NCI-H748 (cell line): ENCODE data around the gene DDA1.
A peak's percentile ranks its signal among the peaks of the same experiment; 100 is the strongest.

ENCODE experiments used
- DNase-seq: peaks from one replicate; lab custom pipeline; 2025; ENCODE audit not compliant: unreplicated experiment; lab: John Stamatoyannopoulos, UW

Gene DDA1

GRCh38 chr19:17311455-17312188 lies 2.3 kb downstream of the DDA1 start:
- DNase-seq = no peak

DNA sequence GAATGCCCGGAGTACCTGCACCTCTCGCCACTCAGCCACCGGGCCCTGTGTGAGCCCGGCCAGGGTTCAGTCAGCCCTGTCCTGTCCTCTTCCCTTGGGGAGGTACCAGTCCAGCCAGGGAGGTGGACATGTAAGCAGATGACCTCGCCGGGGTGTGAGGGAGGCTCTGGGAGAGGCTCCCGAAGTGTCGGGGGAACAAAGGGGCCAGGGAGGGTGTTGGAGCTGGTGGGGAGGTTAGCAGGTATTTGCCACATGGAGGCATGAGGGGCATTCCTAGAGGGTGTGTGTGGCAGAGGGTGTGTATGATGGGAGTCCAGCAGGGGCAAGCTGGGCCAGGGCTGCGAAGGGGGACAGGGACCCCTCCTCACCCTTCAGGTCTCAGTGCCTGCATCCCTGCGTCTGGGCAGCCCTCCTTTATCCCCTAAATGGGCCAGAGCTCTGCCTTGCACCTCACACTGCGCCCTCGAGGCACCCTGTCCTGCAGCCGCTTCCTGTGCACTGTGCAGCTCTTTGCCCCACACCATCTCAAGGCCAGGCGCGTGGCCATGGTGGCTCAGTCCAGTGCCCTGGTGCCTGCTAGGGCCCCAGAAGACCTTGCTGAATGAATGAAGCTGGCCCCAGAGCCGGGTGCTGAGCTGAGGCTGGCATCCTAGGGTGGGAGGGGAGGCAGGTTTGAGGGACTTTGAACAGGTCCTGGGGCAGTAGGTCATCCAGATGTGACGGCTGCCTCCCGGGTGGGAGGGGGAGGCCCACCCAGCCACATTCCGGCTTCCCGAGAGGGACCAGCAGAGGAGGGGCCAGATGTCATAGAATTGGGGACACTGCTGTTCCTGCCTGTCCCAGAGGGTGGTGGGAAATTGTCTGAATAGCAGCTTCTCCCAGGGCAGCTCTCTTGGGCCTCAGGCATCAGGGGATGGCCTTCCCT lies 3.1 kb downstream of the DDA1 start:
- no peak for DNase-seq

GRCh38 chr19:17314007-17314593 lies 4.7 kb downstream of the DDA1 start:
- no peak for DNase-seq

GRCh38 chr19:17318966-17319365 lies 9.6 kb downstream of the DDA1 start:
- DNase-seq = no peak

GRCh38 chr19:17319473-17320238 lies 10.3 kb downstream of the DDA1 start:
- DNase-seq = no peak

DNA sequence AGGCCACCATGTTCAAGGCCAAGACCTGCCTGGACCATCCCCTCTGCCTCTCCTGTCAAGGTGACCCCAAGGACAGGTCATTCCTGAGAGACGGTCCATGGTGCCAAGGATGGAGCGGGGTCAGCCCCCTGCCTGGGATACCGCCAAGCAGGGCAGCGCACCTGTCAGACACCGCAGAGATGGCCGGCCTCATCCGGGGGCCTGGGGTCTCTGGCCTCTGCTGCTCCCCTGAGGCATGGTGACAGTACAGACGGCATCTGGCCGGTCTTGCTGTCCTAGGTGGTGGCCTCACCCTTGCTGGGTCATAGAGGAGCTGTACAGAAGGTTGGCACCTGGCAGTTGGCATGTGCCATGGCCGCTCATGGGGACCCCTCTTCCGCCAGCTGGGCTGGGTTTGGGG lies 11.1 kb downstream of the DDA1 start:
- no peak for DNase-seq

GRCh38 chr19:17321655-17322489 lies 12.5 kb downstream of the DDA1 start:
- DNase-seq = no peak

DNA sequence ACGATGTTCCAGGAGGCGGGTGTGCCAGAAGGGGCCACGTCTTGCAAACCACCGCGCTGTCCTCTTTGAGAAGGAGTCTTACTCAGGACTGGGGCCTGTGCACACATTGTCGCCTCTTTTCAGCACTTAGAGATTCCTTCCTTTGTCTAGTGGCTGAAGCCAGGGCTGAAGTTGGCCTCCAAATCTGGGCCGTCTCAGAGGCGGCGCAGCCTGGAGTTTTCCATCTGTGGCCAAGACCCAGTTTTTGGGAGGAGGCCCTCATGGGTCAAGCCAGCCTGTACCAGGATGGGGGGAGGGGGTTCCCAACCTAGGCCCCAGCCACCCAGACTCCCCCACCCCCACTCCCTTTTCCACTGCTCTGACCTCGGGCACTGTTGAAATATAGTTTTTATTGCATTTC lies 13.5 kb downstream of the DDA1 start:
- DNase-seq = no peak

DNA sequence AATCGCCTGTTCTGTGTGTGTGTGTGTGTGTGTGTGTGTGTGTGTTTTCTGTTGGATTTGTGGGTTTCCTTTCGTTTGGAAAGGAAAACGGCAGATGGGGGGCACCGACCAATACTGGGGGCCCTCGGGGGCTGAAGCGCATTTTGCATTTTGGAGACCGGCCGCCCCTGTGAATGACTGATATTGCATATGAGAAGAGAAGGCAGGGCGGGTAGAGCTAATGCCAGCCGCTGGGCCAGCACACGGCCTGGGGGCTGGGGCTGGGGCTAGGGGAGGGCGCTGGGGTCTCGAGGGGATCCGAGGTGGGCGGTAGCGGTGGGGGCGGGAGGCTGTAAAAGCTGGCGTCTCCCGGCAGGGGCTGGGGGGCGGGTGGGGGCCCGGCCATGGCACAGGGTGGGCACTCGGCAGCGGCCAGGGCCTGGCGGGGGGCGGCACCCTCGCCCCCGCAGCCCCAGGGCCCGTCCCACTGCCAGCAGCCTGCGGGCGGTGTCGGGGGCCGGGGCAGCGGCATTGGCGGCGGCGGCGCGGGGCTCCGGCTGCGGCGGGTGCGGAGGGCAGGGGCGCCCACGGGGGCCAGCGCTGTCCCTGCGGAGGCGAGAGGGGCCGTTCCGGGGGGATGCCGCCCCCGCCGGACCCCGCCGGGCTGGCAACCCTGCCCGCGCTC lies 14.1 kb downstream of the DDA1 start:
- DNase-seq = no peak

GRCh38 chr19:17323964-17324332 lies 14.6 kb downstream of the DDA1 start:
- no peak for DNase-seq

- no peak for DNase-seq
These were observed 15.2 kb downstream of the DDA1 start for GRCh38 chr19:17324357-17325114.

GRCh38 chr19:17325133-17325532 lies 15.8 kb downstream of the DDA1 start:
- DNase-seq = no peak

DNA sequence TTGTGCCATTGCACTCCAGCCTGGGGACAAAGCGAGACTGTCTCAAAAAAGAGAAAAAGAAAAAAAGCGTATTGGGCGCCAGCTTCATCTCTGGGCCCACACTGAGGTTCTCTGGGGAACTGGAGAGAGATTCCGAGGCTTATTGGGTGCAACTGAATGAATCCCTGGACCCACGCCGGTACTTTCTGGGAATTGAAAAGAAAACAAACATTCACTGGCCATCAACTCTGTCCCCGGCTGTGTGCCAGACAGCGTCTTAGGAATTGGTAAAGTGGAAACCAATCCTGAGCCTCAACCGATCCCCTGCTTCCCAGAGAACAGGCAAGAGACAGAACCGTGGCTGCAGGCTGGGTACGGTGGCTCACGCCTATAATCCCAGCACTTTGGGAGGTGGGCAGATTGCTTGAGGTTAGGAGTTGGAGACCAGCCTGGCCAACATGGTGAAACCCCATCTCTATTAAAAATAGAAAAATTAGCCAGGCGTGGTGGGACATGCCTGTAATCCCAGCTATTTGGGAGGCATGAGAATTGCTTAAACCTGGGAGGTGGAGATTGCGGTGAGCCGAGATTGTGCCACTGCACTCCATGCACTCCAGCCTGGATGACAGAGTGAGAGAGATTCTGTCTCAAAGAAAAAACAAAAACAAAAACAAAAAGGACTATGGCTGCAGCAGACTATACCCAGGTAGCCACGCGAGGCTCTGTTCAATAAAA lies 16.7 kb downstream of the DDA1 start:
- no peak for DNase-seq

GRCh38 chr19:17326595-17326966 lies 17.2 kb downstream of the DDA1 start:
- DNase-seq = no peak

DNA sequence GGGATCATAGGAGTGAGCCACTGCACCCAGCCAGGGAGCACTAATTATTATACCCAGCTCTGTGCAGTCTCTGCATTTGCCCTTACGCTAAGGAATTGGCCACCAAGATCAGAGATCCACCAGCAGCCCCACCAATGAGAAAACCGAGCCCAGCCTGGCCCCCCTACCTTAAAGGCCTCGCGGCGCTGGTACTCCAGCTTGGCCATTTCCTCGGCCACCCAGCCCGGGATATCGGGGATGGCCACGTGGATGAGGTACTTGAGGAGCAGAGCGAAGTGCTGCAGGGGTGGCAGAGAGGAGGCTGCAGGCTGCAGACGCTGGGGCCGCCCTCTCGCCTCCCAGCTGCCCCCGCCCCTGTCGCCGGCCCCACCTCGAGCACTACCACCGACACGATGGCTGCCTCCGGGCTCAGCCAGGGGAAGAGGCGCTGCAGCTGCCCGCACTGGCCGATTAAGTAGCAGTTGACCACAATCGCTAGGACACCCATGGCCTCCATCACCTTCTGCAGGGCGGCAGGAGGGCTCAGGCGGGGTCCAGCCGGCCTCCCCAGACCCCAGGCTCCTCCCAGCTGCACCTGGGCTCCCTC lies 17.8 kb downstream of the DDA1 start:
- DNase-seq = no peak

- peak; percentile 1 for DNase-seq
These were observed 18.5 kb downstream of the DDA1 start for GRCh38 chr19:17327654-17328516.
